ENCODE measurements around the gene TBC1D4. TPM values are rescaled to one million over a fixed set of nuclear protein-coding genes. Genes with fewer than 3 reads are reported as not detected.
"Not testable (repeated sequence)": the region's sequence is repeated elsewhere in the genome, so short reads cannot be mapped to it uniquely, and the experiment has no call there.

Gene TBC1D4
- total and polyA plus RNA-seq, 2 donors (not counting 1 experiment from before 2014, with no cell fraction given), result 10.3 to 15.4 TPM

GRCh38 chr13:75251188-75251587 is 230.8 kb downstream of the TBC1D4 start:
- no peak for DNase-seq (ENCODE audit: low read depth in 2 of 2)
- Histone ChIP-seq H3K9me3 (ENCODE audit: control insufficient read depth, insufficient read depth, low read depth, low read length) (no peaks in the 10 kb centered on the region), H3K27ac (ENCODE audit: insufficient read depth, low read length) (no peak overlapping the region), H3K36me3 (ENCODE audit: control insufficient read depth, insufficient read depth, low read length) (no peaks in the 10 kb centered on the region), H3K4me2 (ENCODE audit: extremely low read depth, insufficient read depth, low read length) (no peak overlapping the region), H4K20me1 (ENCODE audit: control insufficient read depth, extremely low read depth, insufficient read depth, low read length) (no peaks in the 10 kb centered on the region), H3K27me3 (ENCODE audit: control insufficient read depth, insufficient read depth, low read length) (no peaks in the 10 kb centered on the region), H3K4me3 (replicated peaks in 1 of 4; ENCODE audit: control extremely low read depth in 1 of 4, insufficient read depth in 1 of 4, low read depth in 3 of 4, low read length in 4 of 4) (no peak overlapping the region), H3K9ac (ENCODE audit: insufficient read depth, low read length) (no peak overlapping the region), H3K79me2 (ENCODE audit: control insufficient read depth, insufficient read depth, low read length) (no peaks in the 10 kb centered on the region), H2AFZ (ENCODE audit: low read length) (no peak overlapping the region), H3K4me1 (ENCODE audit: control insufficient read depth, extremely low read depth, insufficient read depth, low read length) (no peaks in the 10 kb centered on the region)
- TF ChIP-seq CTCF (conservative IDR thresholded peaks at IDR 0.05 in 1 of 2, IDR thresholded peaks at IDR 0.05 in 1 of 2; ENCODE audit: low read depth in 1 of 2, low read length in 2 of 2) (no peak), EZH2 (IDR thresholded peaks at IDR 0.05; ENCODE audit: low read length, missing control alignments) (no peak)

- Histone ChIP-seq H3K4me3 (replicated peaks in 1 of 4; ENCODE audit: control extremely low read depth in 1 of 4, insufficient read depth in 1 of 4, low read depth in 3 of 4, low read length in 4 of 4) (no peak overlapping the region), H3K79me2 (ENCODE audit: control insufficient read depth, insufficient read depth, low read length) (no peaks in the 10 kb centered on the region), H3K9me3 (ENCODE audit: control insufficient read depth, insufficient read depth, low read depth, low read length) (no peaks in the 10 kb centered on the region), H3K4me2 (ENCODE audit: extremely low read depth, insufficient read depth, low read length) (no peak overlapping the region), H3K4me1 (ENCODE audit: control insufficient read depth, extremely low read depth, insufficient read depth, low read length) (no peaks in the 10 kb centered on the region), H2AFZ (ENCODE audit: low read length) (no peak overlapping the region), H3K9ac (ENCODE audit: insufficient read depth, low read length) (no peak overlapping the region), H3K36me3 (ENCODE audit: control insufficient read depth, insufficient read depth, low read length) (no peaks in the 10 kb centered on the region), H4K20me1 (ENCODE audit: control insufficient read depth, extremely low read depth, insufficient read depth, low read length) (no peaks in the 10 kb centered on the region), H3K27ac (ENCODE audit: insufficient read depth, low read length) (no peak overlapping the region), H3K27me3 (ENCODE audit: control insufficient read depth, insufficient read depth, low read length) (no peaks in the 10 kb centered on the region)
- DNase-seq (ENCODE audit: low read depth in 2 of 2), result peak; percentile 82 to 86
- TF ChIP-seq EZH2 (IDR thresholded peaks at IDR 0.05; ENCODE audit: low read length, missing control alignments) (no peak), CTCF (conservative IDR thresholded peaks at IDR 0.05 in 1 of 2, IDR thresholded peaks at IDR 0.05 in 1 of 2; ENCODE audit: low read depth in 1 of 2, low read length in 2 of 2) (no peak)
These were observed 231.3 kb downstream of the TBC1D4 start for GRCh38 chr13:75250526-75251178.

GRCh38 chr13:75245578-75245977 is 236.4 kb downstream of the TBC1D4 start:
- H3K9me3 ChIP-seq (ENCODE audit: control insufficient read depth, insufficient read depth, low read depth, low read length); H3K4me3 ChIP-seq (replicated peaks in 1 of 4; ENCODE audit: control extremely low read depth in 1 of 4, insufficient read depth in 1 of 4, low read depth in 3 of 4, low read length in 4 of 4); H3K27me3 ChIP-seq (ENCODE audit: control insufficient read depth, insufficient read depth, low read length): not testable (repeated sequence)

GRCh38 chr13:75240240-75240639 is 241.7 kb downstream of the TBC1D4 start:
- H3K36me3 ChIP-seq (ENCODE audit: control insufficient read depth, insufficient read depth, low read length); H3K9ac ChIP-seq (ENCODE audit: insufficient read depth, low read length); H2AFZ ChIP-seq (ENCODE audit: low read length); H3K79me2 ChIP-seq (ENCODE audit: control insufficient read depth, insufficient read depth, low read length); H3K27me3 ChIP-seq (ENCODE audit: control insufficient read depth, insufficient read depth, low read length); H4K20me1 ChIP-seq (ENCODE audit: control insufficient read depth, extremely low read depth, insufficient read depth, low read length); H3K4me1 ChIP-seq (ENCODE audit: control insufficient read depth, extremely low read depth, insufficient read depth, low read length); H3K4me2 ChIP-seq (ENCODE audit: extremely low read depth, insufficient read depth, low read length); DNase-seq (ENCODE audit: low read depth in 2 of 2); H3K27ac ChIP-seq (ENCODE audit: insufficient read depth, low read length); H3K4me3 ChIP-seq (replicated peaks in 1 of 4; ENCODE audit: control extremely low read depth in 1 of 4, insufficient read depth in 1 of 4, low read depth in 3 of 4, low read length in 4 of 4); H3K9me3 ChIP-seq (ENCODE audit: control insufficient read depth, insufficient read depth, low read depth, low read length): not testable (repeated sequence)

More at GRCh38 chr13:75245578-75245977, 236.4 kb downstream of the TBC1D4 start:
- not testable (repeated sequence) for H3K4me1 ChIP-seq (ENCODE audit: control insufficient read depth, extremely low read depth, insufficient read depth, low read length); H3K4me2 ChIP-seq (ENCODE audit: extremely low read depth, insufficient read depth, low read length); H3K27ac ChIP-seq (ENCODE audit: insufficient read depth, low read length); H4K20me1 ChIP-seq (ENCODE audit: control insufficient read depth, extremely low read depth, insufficient read depth, low read length); H3K79me2 ChIP-seq (ENCODE audit: control insufficient read depth, insufficient read depth, low read length); H3K9ac ChIP-seq (ENCODE audit: insufficient read depth, low read length); H2AFZ ChIP-seq (ENCODE audit: low read length); H3K36me3 ChIP-seq (ENCODE audit: control insufficient read depth, insufficient read depth, low read length); DNase-seq (ENCODE audit: low read depth in 2 of 2)

All from fibroblast of lung (primary cell).